ENCODE data around the gene CAND1. TPM values are rescaled to one million over a fixed set of nuclear protein-coding genes. Genes with fewer than 3 reads are reported as not detected.

The CAND1 gene
- total RNA-seq, 1 experiment from 2014 or later, result 190 TPM

- DNase-seq (ENCODE audit: low read depth, low spot score), result no peak
- no peak overlapping the region for H3K27ac ChIP-seq (ENCODE audit: low read length)
- ChIA-PET CTCF (no interaction called here), POLR2A (no interaction called here)
- no peaks in the 10 kb centered on the region for H3K4me1 ChIP-seq (ENCODE audit: control insufficient read depth, insufficient read depth, low read length)
- no peaks in the 10 kb centered on the region for H3K9me3 ChIP-seq (ENCODE audit: control insufficient read depth, insufficient read depth, low read depth, low read length)
- no TSS peak for BruUV-seq (replicated peaks)
- ATAC-seq, result no peak
- H3K27me3 ChIP-seq (ENCODE audit: control insufficient read depth, insufficient read depth, low read length), result no peaks in the 10 kb centered on the region
- intact Hi-C loops (cut with micrococcal nuclease; ENCODE audit: unreplicated experiment) (no loop called here), in situ Hi-C loops (cut with HindIII; ENCODE audit: low pct_unique_long_range_greater_than_20kb, low sequenced_read_pairs) (no loop called here)
- H3K36me3 ChIP-seq (ENCODE audit: control insufficient read depth, insufficient read depth, low read length), result peaks cover 10% of the 10 kb centered on the region; the same call in 1 of the 2 replicates
- TF ChIP-seq SIN3A (IDR thresholded peaks at IDR 0.05; ENCODE audit: borderline replicate concordance, insufficient read depth, low read depth, low read length) (no peak), CTCF (IDR thresholded peaks at IDR 0.05) (no peak), POLR2AphosphoS5 (IDR thresholded peaks at IDR 0.05; ENCODE audit: low read depth, low read length) (no peak), TCF7L2 (IDR thresholded peaks at IDR 0.05; ENCODE audit: low read depth, low read length) (no peak)
- TF ChIP-seq, protein P1, sequence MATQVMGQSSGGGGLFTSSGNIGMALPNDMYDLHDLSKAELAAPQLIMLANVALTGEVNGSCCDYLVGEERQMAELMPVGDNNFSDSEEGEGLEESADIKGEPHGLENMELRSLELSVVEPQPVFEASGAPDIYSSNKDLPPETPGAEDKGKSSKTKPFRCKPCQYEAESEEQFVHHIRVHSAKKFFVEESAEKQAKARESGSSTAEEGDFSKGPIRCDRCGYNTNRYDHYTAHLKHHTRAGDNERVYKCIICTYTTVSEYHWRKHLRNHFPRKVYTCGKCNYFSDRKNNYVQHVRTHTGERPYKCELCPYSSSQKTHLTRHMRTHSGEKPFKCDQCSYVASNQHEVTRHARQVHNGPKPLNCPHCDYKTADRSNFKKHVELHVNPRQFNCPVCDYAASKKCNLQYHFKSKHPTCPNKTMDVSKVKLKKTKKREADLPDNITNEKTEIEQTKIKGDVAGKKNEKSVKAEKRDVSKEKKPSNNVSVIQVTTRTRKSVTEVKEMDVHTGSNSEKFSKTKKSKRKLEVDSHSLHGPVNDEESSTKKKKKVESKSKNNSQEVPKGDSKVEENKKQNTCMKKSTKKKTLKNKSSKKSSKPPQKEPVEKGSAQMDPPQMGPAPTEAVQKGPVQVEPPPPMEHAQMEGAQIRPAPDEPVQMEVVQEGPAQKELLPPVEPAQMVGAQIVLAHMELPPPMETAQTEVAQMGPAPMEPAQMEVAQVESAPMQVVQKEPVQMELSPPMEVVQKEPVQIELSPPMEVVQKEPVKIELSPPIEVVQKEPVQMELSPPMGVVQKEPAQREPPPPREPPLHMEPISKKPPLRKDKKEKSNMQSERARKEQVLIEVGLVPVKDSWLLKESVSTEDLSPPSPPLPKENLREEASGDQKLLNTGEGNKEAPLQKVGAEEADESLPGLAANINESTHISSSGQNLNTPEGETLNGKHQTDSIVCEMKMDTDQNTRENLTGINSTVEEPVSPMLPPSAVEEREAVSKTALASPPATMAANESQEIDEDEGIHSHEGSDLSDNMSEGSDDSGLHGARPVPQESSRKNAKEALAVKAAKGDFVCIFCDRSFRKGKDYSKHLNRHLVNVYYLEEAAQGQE (IDR thresholded peaks at IDR 0.05; ENCODE audit: insufficient read depth in 1 of 2, low read depth in 2 of 2, low read length in 1 of 2), result no peak
- no peak overlapping the region for H3K4me3 ChIP-seq (ENCODE audit: low read depth in 2 of 2, low read length in 2 of 2)
Observed at GRCh38 chr12:67286257-67286656, 17.1 kb downstream of the CAND1 start.

DNA sequence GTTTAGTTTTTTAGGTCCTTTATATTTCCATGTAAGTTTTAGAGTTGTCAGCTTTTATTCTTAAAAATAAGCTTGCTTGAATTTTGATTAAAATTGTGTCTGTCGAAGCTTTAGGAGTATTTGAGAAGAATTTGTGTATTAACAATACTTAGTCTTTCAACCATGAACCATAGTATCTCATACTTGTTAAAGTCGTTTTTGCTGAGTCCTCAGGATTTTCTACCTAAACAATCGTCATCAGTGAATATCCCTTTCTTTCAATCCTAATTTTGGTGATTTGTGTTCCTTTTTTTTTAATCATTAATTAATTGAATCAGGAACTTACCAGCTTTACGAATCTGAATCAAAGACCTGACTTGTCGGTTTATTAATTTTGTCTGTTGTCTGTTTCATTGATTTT is 18.2 kb downstream of the CAND1 start:
- Histone ChIP-seq H3K27me3 (ENCODE audit: control insufficient read depth, insufficient read depth, low read length) (no peaks in the 10 kb centered on the region), H3K4me3 (ENCODE audit: low read depth in 2 of 2, low read length in 2 of 2) (no peak overlapping the region), H3K4me1 (ENCODE audit: control insufficient read depth, insufficient read depth, low read length) (no peaks in the 10 kb centered on the region), H3K36me3 (ENCODE audit: control insufficient read depth, insufficient read depth, low read length) (peaks cover 8% of the 10 kb centered on the region; the same call in 1 of the 2 replicates), H3K9me3 (ENCODE audit: control insufficient read depth, insufficient read depth, low read depth, low read length) (no peaks in the 10 kb centered on the region), H3K27ac (ENCODE audit: low read length) (no peak overlapping the region)
- TF ChIP-seq CTCF (IDR thresholded peaks at IDR 0.05), result no peak
- no peak for TF ChIP-seq TCF7L2 (IDR thresholded peaks at IDR 0.05; ENCODE audit: low read depth, low read length)
- TF ChIP-seq, protein P1 (IDR thresholded peaks at IDR 0.05; ENCODE audit: insufficient read depth in 1 of 2, low read depth in 2 of 2, low read length in 1 of 2), result no peak
- no peak for TF ChIP-seq POLR2AphosphoS5 (IDR thresholded peaks at IDR 0.05; ENCODE audit: low read depth, low read length)
- TF ChIP-seq SIN3A (IDR thresholded peaks at IDR 0.05; ENCODE audit: borderline replicate concordance, insufficient read depth, low read depth, low read length), result no peak
- in situ Hi-C loops (cut with HindIII; ENCODE audit: low pct_unique_long_range_greater_than_20kb, low sequenced_read_pairs), result no loop called here
- no TSS peak for BruUV-seq (replicated peaks)
- no peak for DNase-seq (ENCODE audit: low read depth, low spot score)
- CTCF ChIA-PET, result interaction anchor here (0.7 kb wide), 1 partner anchor 656 kb away, joined by 7 read pairs; no protein-coding TSS in a partner anchor
- POLR2A ChIA-PET, result no interaction called here
- no peak for ATAC-seq
- intact Hi-C loops (cut with micrococcal nuclease; ENCODE audit: unreplicated experiment), result no loop called here
